Measurements from ENCODE around the gene TAF11L14. TPM values are rescaled to one million over a fixed set of nuclear protein-coding genes. Genes with fewer than 3 reads are reported as not detected.
"Not testable (repeated sequence)": the region's sequence is repeated elsewhere in the genome, so short reads cannot be mapped to it uniquely, and the experiment has no call there.

Gene TAF11L14
- total and polyA plus RNA-seq, 2 experiments from 2014 or later: not detected

DNA sequence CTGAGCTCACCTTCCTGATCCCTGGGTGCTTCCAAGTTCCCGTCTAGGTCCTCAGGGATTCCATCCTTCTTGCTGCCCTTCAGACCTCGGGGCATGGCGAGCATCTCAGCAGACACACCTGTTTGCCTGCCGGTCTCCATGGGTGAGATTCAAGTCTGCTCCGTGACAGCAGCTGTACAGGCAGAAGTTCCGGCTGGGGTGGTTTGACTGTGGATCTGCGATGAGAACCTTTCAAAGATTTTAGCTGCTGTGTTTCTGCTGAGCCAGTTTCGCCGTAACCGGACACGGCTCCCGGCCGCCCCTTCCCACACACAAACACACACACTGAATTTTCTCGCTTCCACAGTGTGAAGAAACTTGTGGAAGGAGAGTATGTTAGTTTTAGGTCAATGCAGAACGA, 40.0 kb upstream of the TAF11L14 start, which contains the start of gene TAF11L9:
TSS of gene TAF11L9 (minus strand) at position 140 of the 400 bp plus-strand sequence.
- not testable (repeated sequence) for H3K36me3 Mint-ChIP-seq (ENCODE audit: low read depth); DNase-seq (ENCODE audit: low spot score); H3K27me3 Mint-ChIP-seq (ENCODE audit: insufficient read depth, low read depth, poor library complexity)

DNA sequence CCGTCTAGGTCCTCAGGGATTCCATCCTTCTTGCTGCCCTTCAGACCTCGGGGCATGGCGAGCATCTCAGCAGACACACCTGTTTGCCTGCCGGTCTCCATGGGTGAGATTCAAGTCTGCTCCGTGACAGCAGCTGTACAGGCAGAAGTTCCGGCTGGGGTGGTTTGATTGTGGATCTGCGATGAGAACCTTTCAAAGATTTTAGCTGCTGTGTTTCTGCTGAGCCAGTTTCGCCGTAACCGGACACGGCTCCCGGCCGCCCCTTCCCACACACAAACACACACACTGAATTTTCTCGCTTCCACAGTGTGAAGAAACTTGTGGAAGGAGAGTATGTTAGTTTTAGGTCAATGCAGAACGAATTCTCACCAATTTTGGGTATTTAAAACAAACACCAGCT, 36.5 kb upstream of the TAF11L14 start, which contains the start of gene TAF11L10:
TSS of gene TAF11L10 (minus strand) at position 101 of the 400 bp plus-strand sequence.
- H3K27me3 Mint-ChIP-seq (ENCODE audit: insufficient read depth, low read depth, poor library complexity); H3K79me2 ChIP-seq (replicated peaks; ENCODE audit: insufficient read depth); H3K4me2 ChIP-seq; H3K27me3 ChIP-seq (ENCODE audit: insufficient read depth); H2AFZ ChIP-seq; H3K27ac Mint-ChIP-seq; H3K36me3 Mint-ChIP-seq (ENCODE audit: low read depth); H3K4me1 ChIP-seq (ENCODE audit: insufficient read depth); H3K4me1 Mint-ChIP-seq; DNase-seq (ENCODE audit: low spot score); ATAC-seq; H3F3A ChIP-seq (replicated peaks; ENCODE audit: low read depth); H3K36me3 ChIP-seq (ENCODE audit: insufficient read depth); H3K4me3 Mint-ChIP-seq; H3K27ac ChIP-seq (ENCODE audit: low read depth); H4K20me1 ChIP-seq (replicated peaks; ENCODE audit: insufficient read depth); H3K4me3 ChIP-seq; H3K9me3 Mint-ChIP-seq; H3K9me2 ChIP-seq (ENCODE audit: insufficient read depth): not testable (repeated sequence)

More for the DNA sequence above, 40.0 kb upstream of the TAF11L14 start, which contains the start of gene TAF11L9:
- not testable (repeated sequence) for H3K36me3 ChIP-seq (ENCODE audit: insufficient read depth); H3K79me2 ChIP-seq (replicated peaks; ENCODE audit: insufficient read depth); H3K4me1 ChIP-seq (ENCODE audit: insufficient read depth); H2AFZ ChIP-seq; H3K4me2 ChIP-seq; H3K27ac ChIP-seq (ENCODE audit: low read depth); H4K20me1 ChIP-seq (replicated peaks; ENCODE audit: insufficient read depth); H3K27ac Mint-ChIP-seq; H3F3A ChIP-seq (replicated peaks; ENCODE audit: low read depth); ATAC-seq; H3K9me2 ChIP-seq (ENCODE audit: insufficient read depth); H3K4me3 ChIP-seq; H3K4me3 Mint-ChIP-seq; H3K4me1 Mint-ChIP-seq; H3K27me3 ChIP-seq (ENCODE audit: insufficient read depth); H3K9me3 Mint-ChIP-seq

GRCh38 chr5:17603880-17604279, 30.4 kb upstream of the TAF11L14 start, which contains the start of gene TAF11L11:
TSS of gene TAF11L11 (plus strand) at chr5:17604183.
- H3K4me2 ChIP-seq; ATAC-seq; H3F3A ChIP-seq (replicated peaks; ENCODE audit: low read depth); H4K20me1 ChIP-seq (replicated peaks; ENCODE audit: insufficient read depth); H3K27ac ChIP-seq (ENCODE audit: low read depth); H3K9me2 ChIP-seq (ENCODE audit: insufficient read depth); H2AFZ ChIP-seq; H3K27me3 Mint-ChIP-seq (ENCODE audit: insufficient read depth, low read depth, poor library complexity); H3K27me3 ChIP-seq (ENCODE audit: insufficient read depth); H3K4me3 ChIP-seq; H3K36me3 Mint-ChIP-seq (ENCODE audit: low read depth); H3K79me2 ChIP-seq (replicated peaks; ENCODE audit: insufficient read depth); H3K9me3 Mint-ChIP-seq; H3K4me1 Mint-ChIP-seq; H3K36me3 ChIP-seq (ENCODE audit: insufficient read depth); H3K27ac Mint-ChIP-seq; DNase-seq (ENCODE audit: low spot score); H3K4me1 ChIP-seq (ENCODE audit: insufficient read depth); H3K4me3 Mint-ChIP-seq: not testable (repeated sequence)

DNA sequence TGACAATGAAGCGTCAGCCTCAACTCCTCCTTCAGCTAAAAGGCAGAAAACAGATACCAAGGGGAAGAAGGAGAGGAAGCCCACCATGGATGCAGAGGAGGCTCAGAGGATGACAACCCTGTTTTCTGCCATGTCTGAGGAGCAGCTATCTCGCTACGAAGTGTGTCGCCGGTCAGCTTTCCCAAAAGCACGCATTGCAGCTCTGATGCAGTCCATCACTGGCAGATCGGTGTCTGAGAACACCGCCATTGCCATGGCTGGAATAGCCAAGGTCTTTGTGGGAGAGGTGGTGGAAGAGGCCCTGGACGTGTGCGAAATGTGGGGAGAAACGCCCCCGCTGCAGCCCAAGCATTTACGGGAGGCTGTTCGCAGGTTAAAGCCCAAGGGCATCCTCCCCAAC, 29.3 kb upstream of the TAF11L14 start:
- no peaks in the 10 kb centered on the region; the same call in 2 of the 3 replicates for H3K4me1 Mint-ChIP-seq
- Histone ChIP-seq H4K20me1 (replicated peaks; ENCODE audit: insufficient read depth) (no peaks in the 10 kb centered on the region), H3K79me2 (replicated peaks; ENCODE audit: insufficient read depth) (no peaks in the 10 kb centered on the region), H3F3A (replicated peaks; ENCODE audit: low read depth) (no peaks in the 10 kb centered on the region), H3K4me1 (ENCODE audit: insufficient read depth) (no peaks in the 10 kb centered on the region), H3K4me2 (no peak overlapping the region), H3K27ac (ENCODE audit: low read depth) (no peak overlapping the region), H3K36me3 (ENCODE audit: insufficient read depth) (no peaks in the 10 kb centered on the region), H2AFZ (no peak overlapping the region), H3K9me2 (ENCODE audit: insufficient read depth) (no peaks in the 10 kb centered on the region), H3K4me3 (no peak overlapping the region), H3K27me3 (ENCODE audit: insufficient read depth) (no peaks in the 10 kb centered on the region)
- DNase-seq (ENCODE audit: low spot score): no peak
- no peaks in the 10 kb centered on the region for H3K36me3 Mint-ChIP-seq (ENCODE audit: low read depth)
- H3K27ac Mint-ChIP-seq: no peak overlapping the region
- H3K9me3 Mint-ChIP-seq: peaks cover 2% of the 10 kb centered on the region; the same call in 1 of the 3 replicates
- peaks cover 2% of the 10 kb centered on the region for H3K27me3 Mint-ChIP-seq (ENCODE audit: insufficient read depth, low read depth, poor library complexity)
- no peak overlapping the region for H3K4me3 Mint-ChIP-seq
- ATAC-seq: no peak
- TF ChIP-seq, protein P1, sequence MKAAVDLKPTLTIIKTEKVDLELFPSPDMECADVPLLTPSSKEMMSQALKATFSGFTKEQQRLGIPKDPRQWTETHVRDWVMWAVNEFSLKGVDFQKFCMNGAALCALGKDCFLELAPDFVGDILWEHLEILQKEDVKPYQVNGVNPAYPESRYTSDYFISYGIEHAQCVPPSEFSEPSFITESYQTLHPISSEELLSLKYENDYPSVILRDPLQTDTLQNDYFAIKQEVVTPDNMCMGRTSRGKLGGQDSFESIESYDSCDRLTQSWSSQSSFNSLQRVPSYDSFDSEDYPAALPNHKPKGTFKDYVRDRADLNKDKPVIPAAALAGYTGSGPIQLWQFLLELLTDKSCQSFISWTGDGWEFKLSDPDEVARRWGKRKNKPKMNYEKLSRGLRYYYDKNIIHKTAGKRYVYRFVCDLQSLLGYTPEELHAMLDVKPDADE (IDR thresholded peaks at IDR 0.05): no peak
- TF ChIP-seq EZH2 (IDR thresholded peaks at IDR 0.05; ENCODE audit: low read depth, unreplicated experiment) (no peak), ZNF331 (CRISPR knock-in tag; IDR thresholded peaks at IDR 0.05; ENCODE audit: low read depth) (no peak), EZH2phosphoT487 (IDR thresholded peaks at IDR 0.05; ENCODE audit: unreplicated experiment) (no peak), JUNB (IDR thresholded peaks at IDR 0.05; ENCODE audit: unreplicated experiment) (no peak), CREB1 (CRISPR knock-in tag; IDR thresholded peaks at IDR 0.05; ENCODE audit: low read depth) (no peak), NANOG (IDR thresholded peaks at IDR 0.05; ENCODE audit: borderline replicate concordance) (no peak)
